Right lobe of liver (tissue), 6 donors: ENCODE results near the gene BORCS6. TPM values are rescaled to one million over a fixed set of nuclear protein-coding genes. Genes with fewer than 3 reads are reported as not detected.

Experiments
- ATAC-seq, 4 donors: fragments of 200-7000 bp; cut with Tn5 transposase; one replicate each; pipeline ENCODE4 v1.9.1; 2020; ENCODE audit warnings: mild to moderate bottlenecking in 4 of 4, moderate library complexity in 4 of 4
- DNase-seq, 3 donors: peaks; one replicate each; pipeline ENCODE4 v3.0.0-alpha.2; 2020
- H3K27ac ChIP-seq, 3 donors: fragments of 200-600 bp; one replicate each; pipeline ENCODE4 v1.8.0; 2022
- H3K27me3 ChIP-seq, 2 donors: fragments of 200-600 bp; one replicate each; pipeline ENCODE4 v1.8.0; 2022
- H3K36me3 ChIP-seq, 4 donors: fragments of 200-600 bp; sonication (generic) in 1 of 4; one replicate each; pipeline versions ENCODE4 v1.5.1 to v1.8.0; 2017 to 2022; ENCODE audit warnings: control low read depth in 1 of 4
- H3K4me1 ChIP-seq, 4 donors: fragments of 200-600 bp; sonication (generic) in 1 of 4; one replicate each; pipeline versions ENCODE4 v1.5.1 to v1.8.0; 2017 to 2022; ENCODE audit warnings: control low read depth in 1 of 4
- H3K4me3 ChIP-seq, 3 donors: fragments of 200-600 bp; one replicate each; pipeline ENCODE4 v1.8.0; 2022
- H3K9me3 ChIP-seq, 4 donors: fragments of 200-600 bp; sonication (generic) in 1 of 4; one replicate each; pipeline versions ENCODE4 v1.5.1 to v1.8.0; 2017 to 2022; ENCODE audit warnings: control low read depth in 1 of 4
- CTCF ChIP-seq, 4 donors: fragments of 200-600 bp in 3 of 4; fragments of 450-650 bp in 1 of 4; IDR thresholded peaks; one replicate each; pipeline versions ENCODE4 v1.5.1 to v1.8.0; 2016 to 2022; ENCODE audit warnings: antibody characterized with exemption in 4 of 4, mild to moderate bottlenecking in 2 of 4
- POLR2A ChIP-seq: fragments of 450-650 bp; IDR thresholded peaks from one replicate; pipeline ENCODE4 v1.6.1; 2017; ENCODE audit warnings: antibody characterized with exemption, mild to moderate bottlenecking
- WGBS: methylation state at CpG from one replicate; pipeline ENCODE4 v1.1.6; 2018; ENCODE audit warnings: low coverage, low lambda C conversion rate; ENCODE audit not compliant: insufficient coverage; ENCODE audit errors: missing lambda C conversion rate; 5-methylcytosine and 5-hydroxymethylcytosine counted together
- intact Hi-C, 2 donors: fragments of 100-400 bp; cut with DNase I; formaldehyde crosslinking; loops; one replicate each; pipeline versions ENCODE4 v1.11.2 to v1.14.1; 2022
- total RNA-seq, 6 experiments: library from RNA; depleted of rRNA in 2 of 6; stranded (reverse); fragments of >200 nt in 2 of 6; fragmentation: NEBNext Ultra II Directional in 3 of 6; extraction: Animal tissue kit (Norgen Biotek cat#: 25700) in 3 of 6; gene quantifications; one replicate each; pipeline versions ENCODE4 v1.1.0 to v1.2.4, GENCODE V29; 2016 to 2023
- donor health status: DM: no; HTN: yes; CAD: no.
- donor health status: DM: no; HTN: no; CAD: no.
- donor health status: DM: no; HTN: no; CAD: no.
- donor health status: DM: no; HTN: yes; CAD: no.
- donor health status: DM: no; HTN: yes; CAD: no.

The BORCS6 gene
- total RNA-seq, 6 experiments from 2014 or later, result 3.1 to 5.3 (median 4.2) TPM

GRCh38 chr17:8147141-8147804 lies 42.7 kb downstream of the BORCS6 start:
- peaks cover 37 to 86% (median 76%) of the 10 kb centered on the region in 4 donors for H3K36me3 ChIP-seq
- H3K27ac ChIP-seq, result no peak overlapping the region
- H3K4me1 ChIP-seq, result peaks cover 0 to 15% (median 3%) of the 10 kb centered on the region in 4 donors
- H3K27me3 ChIP-seq, result no peaks in the 10 kb centered on the region
- TF ChIP-seq POLR2A (no peak), CTCF (IDR thresholded peaks at IDR 0.05) (no peak)
- DNase-seq (no peak), ATAC-seq (no peak)
- 80% methylated on average over 1 of the region's 26 CpGs for WGBS
- no peaks in the 10 kb centered on the region for H3K9me3 ChIP-seq
- intact Hi-C loops, result no loop called here
- H3K4me3 ChIP-seq, result no peak overlapping the region

GRCh38 chr17:8146381-8147140 lies 43.4 kb downstream of the BORCS6 start:
- Histone ChIP-seq H3K36me3 (peaks cover 41 to 93% (median 82%) of the 10 kb centered on the region in 4 donors), H3K4me1 (peaks cover 0 to 13% (median 3%) of the 10 kb centered on the region in 4 donors), H3K27ac (no peak overlapping the region), H3K9me3 (no peaks in the 10 kb centered on the region), H3K4me3 (no peak overlapping the region), H3K27me3 (no peaks in the 10 kb centered on the region)
- no peak for ATAC-seq
- intact Hi-C loops, result no loop called here
- WGBS, result 94% methylated on average over 8 of the region's 14 CpGs
- TF ChIP-seq CTCF (IDR thresholded peaks at IDR 0.05) (no peak), POLR2A (no peak)
- DNase-seq, result no peak

GRCh38 chr17:8145811-8146210 lies 44.2 kb downstream of the BORCS6 start:
- intact Hi-C loops, result no loop called here
- no peak overlapping the region for H3K27ac ChIP-seq
- H3K27me3 ChIP-seq, result no peaks in the 10 kb centered on the region
- no peak for DNase-seq
- H3K36me3 ChIP-seq, result peaks cover 41 to 100% (median 89%) of the 10 kb centered on the region in 4 donors
- no peaks in the 10 kb centered on the region for H3K9me3 ChIP-seq
- 89% methylated on average over 7 of the region's 12 CpGs for WGBS
- no peak for ATAC-seq
- peaks cover 0 to 6% (median 3%) of the 10 kb centered on the region in 4 donors for H3K4me1 ChIP-seq
- TF ChIP-seq CTCF (IDR thresholded peaks at IDR 0.05), result no peak
- TF ChIP-seq POLR2A, result no peak
- no peak overlapping the region for H3K4me3 ChIP-seq

- DNase-seq, result peak in 2 of 3 donors; percentile 18 to 49
Observed at GRCh38 chr17:8144401-8145231, 45.4 kb downstream of the BORCS6 start.

More at GRCh38 chr17:8144401-8145231, 45.4 kb downstream of the BORCS6 start:
- no peak overlapping the region for H3K27ac ChIP-seq
- H3K27me3 ChIP-seq, result no peaks in the 10 kb centered on the region
- intact Hi-C loops, result no loop called here
- H3K4me3 ChIP-seq, result no peak overlapping the region
- H3K4me1 ChIP-seq, result peaks cover 0 to under 1% (median 0%) of the 10 kb centered on the region in 4 donors
- no peaks in the 10 kb centered on the region for H3K9me3 ChIP-seq
- peak in 1 of 4 donors; percentile 3 for ATAC-seq
- TF ChIP-seq POLR2A (no peak), CTCF (IDR thresholded peaks at IDR 0.05) (no peak)
- H3K36me3 ChIP-seq, result peaks cover 41 to 99% (median 92%) of the 10 kb centered on the region in 4 donors
- WGBS, result 100% methylated on average over 1 of the region's 15 CpGs
